Measurements from ENCODE around the gene ZSWIM5.

ZSWIM5 gene

GRCh38 chr1:45001011-45001481, 205.4 kb downstream of the ZSWIM5 start:
- intact Hi-C loops (cut with DNase I; ENCODE audit: low total_unique reads) = loop anchor here (5.0 to 10.0 kb wide), 2 partner anchors 154 to 276 kb away; no protein-coding TSS in a partner anchor

GRCh38 chr1:44999232-44999631, 207.2 kb downstream of the ZSWIM5 start:
- no peaks in the 10 kb centered on the region for H3K27me3 ChIP-seq
- no peaks in the 10 kb centered on the region for H3K9me3 ChIP-seq
- H3K27ac ChIP-seq = no peak overlapping the region
- no peak overlapping the region for H3K4me3 ChIP-seq
- peaks cover 14 to 28% (median 18%) of the 10 kb centered on the region in 3 donors for H3K36me3 ChIP-seq
- TF ChIP-seq CTCF (IDR thresholded peaks at IDR 0.05) = no peak
- intact Hi-C loops (cut with DNase I; ENCODE audit: low total_unique reads) = no loop called here
- DNase-seq = no peak
- H3K4me1 ChIP-seq = peaks cover 0 to 10% (median 0%) of the 10 kb centered on the region in 4 donors

More at GRCh38 chr1:45001011-45001481, 205.4 kb downstream of the ZSWIM5 start:
- no peaks in the 10 kb centered on the region for H3K9me3 ChIP-seq
- DNase-seq = no peak
- peaks cover 0 to 10% (median 0%) of the 10 kb centered on the region in 4 donors for H3K4me1 ChIP-seq
- no peak overlapping the region for H3K27ac ChIP-seq
- no peaks in the 10 kb centered on the region for H3K27me3 ChIP-seq
- no peak for TF ChIP-seq CTCF (IDR thresholded peaks at IDR 0.05)
- no peak overlapping the region for H3K4me3 ChIP-seq
- H3K36me3 ChIP-seq = peaks cover 32 to 46% (median 36%) of the 10 kb centered on the region in 3 donors

GRCh38 chr1:44995467-44996238, 210.8 kb downstream of the ZSWIM5 start:
- H3K4me3 ChIP-seq = no peak overlapping the region
- H3K9me3 ChIP-seq = no peaks in the 10 kb centered on the region
- peaks cover 0 to 2% (median 0%) of the 10 kb centered on the region in 4 donors for H3K4me1 ChIP-seq
- intact Hi-C loops (cut with DNase I; ENCODE audit: low total_unique reads) = no loop called here
- DNase-seq = no peak
- TF ChIP-seq CTCF (IDR thresholded peaks at IDR 0.05) = no peak
- no peaks in the 10 kb centered on the region for H3K27me3 ChIP-seq
- H3K27ac ChIP-seq = no peak overlapping the region
- H3K36me3 ChIP-seq = no peaks in the 10 kb centered on the region

- H3K9me3 ChIP-seq = no peaks in the 10 kb centered on the region
- DNase-seq = no peak
- H3K27me3 ChIP-seq = no peaks in the 10 kb centered on the region
- TF ChIP-seq CTCF (IDR thresholded peaks at IDR 0.05) = no peak
- H3K4me3 ChIP-seq = no peak overlapping the region
- intact Hi-C loops (cut with DNase I; ENCODE audit: low total_unique reads) = no loop called here
- no peak overlapping the region for H3K27ac ChIP-seq
- H3K36me3 ChIP-seq = no peaks in the 10 kb centered on the region
- H3K4me1 ChIP-seq = peaks cover 0 to 3% (median 0%) of the 10 kb centered on the region in 4 donors
Measured at GRCh38 chr1:44994309-44994898, 212.0 kb downstream of the ZSWIM5 start.

GRCh38 chr1:44988531-44989156, 217.8 kb downstream of the ZSWIM5 start:
- H3K27me3 ChIP-seq = no peaks in the 10 kb centered on the region
- H3K4me1 ChIP-seq = peaks cover 0 to 22% (median 10%) of the 10 kb centered on the region in 4 donors
- no peak overlapping the region for H3K27ac ChIP-seq
- no peaks in the 10 kb centered on the region for H3K9me3 ChIP-seq
- no peak for DNase-seq
- no peak overlapping the region for H3K4me3 ChIP-seq
- no peaks in the 10 kb centered on the region for H3K36me3 ChIP-seq
- TF ChIP-seq CTCF (IDR thresholded peaks at IDR 0.05) = no peak
- intact Hi-C loops (cut with DNase I; ENCODE audit: low total_unique reads) = no loop called here

Measured in tibial artery (tissue), 4 donors.